K562 (cell line): ENCODE data around the gene CCDC78. TPM values are rescaled to one million over a fixed set of nuclear protein-coding genes. Genes with fewer than 3 reads are reported as not detected.

ENCODE experiments used
- HMGN3 ChIP-seq: IDR thresholded peaks from 2 replicates; pipeline ENCODE4 v1.6.1; 2011; ENCODE audit warnings: borderline replicate concordance, low read depth, mild to moderate bottlenecking, mixed read lengths, low read length; ENCODE audit not compliant: insufficient read length; ENCODE audit errors: extremely low read depth
- JUN ChIP-seq, 2 experiments: sonication (generic) in 1 of 2; formaldehyde crosslinking in 1 of 2; IDR thresholded peaks; 2 replicates each; pipeline versions ENCODE4 v1.6.1 to v1.8.0; 2012 to 2022; ENCODE audit warnings: borderline replicate concordance in 2 of 2, mild to moderate bottlenecking in 2 of 2, improper control_type of control experiment in 1 of 2, low read depth in 1 of 2, low read length in 1 of 2, missing genetic modification reagents in 1 of 2
- KDM4B ChIP-seq, 2 experiments: fragments of 450-650 bp in 1 of 2; sonication (generic) in 1 of 2; IDR thresholded peaks; 2 replicates each; pipeline ENCODE4 v1.6.1; 2016 to 2017; ENCODE audit warnings: borderline replicate concordance in 2 of 2, antibody characterized with exemption in 1 of 2, low read depth in 1 of 2, mild to moderate bottlenecking in 1 of 2
- MAFF ChIP-seq: IDR thresholded peaks from 2 replicates; pipeline ENCODE4 v1.6.1; 2012; ENCODE audit warnings: low read length, improper control_type of control experiment
- NFIX ChIP-seq: fragments of 250-450 bp; sonication (Bioruptor Pico); IDR thresholded peaks from 2 replicates; pipeline ENCODE4 v1.4.0; 2020; ENCODE audit warnings: low read depth, mild to moderate bottlenecking, moderate library complexity
- NR1H2 ChIP-seq: sonication (generic); formaldehyde crosslinking; IDR thresholded peaks from 2 replicates; pipeline ENCODE4 v1.4.0; 2020; ENCODE audit warnings: mild to moderate bottlenecking, missing genetic modification reagents
- NR2C1 ChIP-seq, 2 experiments: fragments of 450-650 bp; IDR thresholded peaks; 2 replicates each; pipeline ENCODE4 v1.6.1; 2017; ENCODE audit warnings: mild to moderate bottlenecking in 2 of 2, antibody characterized with exemption in 1 of 2, inconsistent platforms in 1 of 2, missing compliant biosample characterization in 1 of 2, missing genetic modification characterization in 1 of 2
- NR2C2 ChIP-seq, 2 experiments: fragments of 200-800 bp in 1 of 2; sonication (Bioruptor generic) in 1 of 2; sonication (generic) in 1 of 2; formaldehyde crosslinking in 1 of 2; IDR thresholded peaks; 2 replicates each; pipeline versions ENCODE4 v1.6.1 to v1.8.0; 2016 to 2022; ENCODE audit warnings: mild to moderate bottlenecking in 1 of 2, missing compliant biosample characterization in 1 of 2, missing genetic modification characterization in 1 of 2, missing genetic modification reagents in 1 of 2
- NR2F6 ChIP-seq: fragments of 450-650 bp; formaldehyde crosslinking; IDR thresholded peaks from 2 replicates; pipeline ENCODE4 v1.4.0; 2020; ENCODE audit warnings: mild to moderate bottlenecking
- PTBP1 ChIP-seq: fragments of 200-400 bp; formaldehyde crosslinking; IDR thresholded peaks from 2 replicates; pipeline ENCODE4 v1.6.1; 2017; ENCODE audit warnings: low read depth, low read length
- TEAD2 ChIP-seq: fragments of 450-650 bp; IDR thresholded peaks from 2 replicates; pipeline ENCODE4 v1.6.1; 2016; ENCODE audit warnings: missing genetic modification characterization, control low read depth, missing compliant biosample characterization
- ZC3H4 ChIP-seq: sonication (generic); formaldehyde crosslinking; IDR thresholded peaks from 2 replicates; pipeline ENCODE4 v1.9.0; 2021; ENCODE audit warnings: missing genetic modification reagents, borderline replicate concordance
- polyA plus RNA-seq, 8 experiments: library from polyadenylated mRNA; depleted of rRNA in 4 of 8; stranded (reverse) in 5 of 8; unstranded in 3 of 8; fragments of >200 nt; fragmentation: Nextera tagmentation in 2 of 8; fragmentation: Illumina TruSeq in 1 of 8; extraction: Ambion mirVana in 2 of 8; extraction: Trizol in 1 of 8; gene quantifications; 2 replicates each; pipeline versions ENCODE4 v1.2.1 to v1.2.3, GENCODE V29; 2011 to 2014; ENCODE audit warnings: inconsistent platforms in 1 of 8, missing spikeins in 1 of 8
- total RNA-seq, 7 experiments: library from RNA; depleted of rRNA in 6 of 7; stranded (reverse); fragments of >200 nt in 6 of 7; fragmentation: Illumina TruSeq in 2 of 7; extraction: Trizol in 2 of 7; gene quantifications; 2 replicates each; pipeline versions ENCODE4 v1.2.1 to v1.2.3, GENCODE V29; 2011 to 2021; ENCODE audit warnings: low replicate concordance in 1 of 7
- TF ChIP-seq, protein P1 (sequence below): fragments of 250-450 bp; sonication (Bioruptor Pico); IDR thresholded peaks from 2 replicates; pipeline ENCODE4 v1.9.0; 2021; ENCODE audit warnings: mild to moderate bottlenecking, inconsistent platforms

The CCDC78 gene
- total and polyA plus RNA-seq, 9 of the 15 experiments (the other 6 are each of a cell fraction or from before 2014, with no cell fraction given) = 0.24 to 17.7 (median 2.9) TPM

DNA sequence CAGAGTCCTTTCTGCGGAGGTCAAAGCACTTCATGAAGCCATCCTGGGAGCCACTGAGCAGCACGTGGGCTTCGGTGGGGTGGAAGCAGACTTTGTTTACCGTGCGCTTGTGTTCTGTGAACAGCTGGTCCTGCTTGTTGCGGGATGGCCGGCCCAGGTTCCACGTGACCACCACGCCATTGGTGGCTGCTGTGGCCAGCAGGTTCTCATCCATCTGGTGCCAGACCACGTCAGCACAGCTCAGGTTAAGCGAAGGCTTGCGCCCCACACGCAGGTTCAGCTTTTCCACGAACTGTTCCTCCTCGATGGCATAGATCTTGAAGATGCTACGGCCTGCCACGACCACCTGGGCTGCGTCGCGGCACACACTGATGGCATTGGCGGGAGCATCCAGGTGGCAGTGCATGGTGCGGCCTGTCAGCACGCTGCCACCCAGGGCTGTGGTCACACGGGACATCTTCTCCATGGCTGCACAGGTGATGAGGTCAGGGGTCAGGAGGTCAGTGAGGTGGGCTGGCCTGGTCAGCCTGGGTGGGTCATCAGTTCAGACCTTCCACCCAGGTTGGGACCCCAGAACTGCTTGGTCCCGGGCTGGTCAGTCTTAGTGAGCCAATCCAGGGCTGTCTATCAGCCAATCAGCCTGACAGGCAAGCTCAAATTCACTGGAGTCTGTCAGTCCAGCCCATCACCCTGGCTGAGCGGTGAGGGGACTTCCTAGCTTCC, 36.9 kb downstream of the CCDC78 start (continued):
- TF ChIP-seq NR2C1 (IDR thresholded peaks at IDR 0.05) (peak; percentile 45; the same call in 1 of the 2 replicates), NR2C1 (tag; IDR thresholded peaks at IDR 0.05) (peak; percentile 54), KDM4B (IDR thresholded peaks at IDR 0.05; ENCODE audit: borderline replicate concordance in 2 of 2, low read depth in 1 of 2) (no peak), TEAD2 (tag) (no peak), NR2F6 (CRISPR knock-in tag) (0 out of 2 replicates have a peak, but pooled peaks have one; percentile 44), ZC3H4 (0 out of 2 replicates have a peak, but pooled peaks have one; percentile 34), MAFF (no peak), NFIX (no peak), NR2C2 (CRISPR knock-in tag; IDR thresholded peaks at IDR 0.05) (no peak), NR2C2 (tag; IDR thresholded peaks at IDR 0.05) (0 out of 2 replicates have a peak, but pooled peaks have one; percentile 16), JUN (IDR thresholded peaks at IDR 0.05; ENCODE audit: borderline replicate concordance, low read depth, low read length) (no peak), JUN (CRISPR knock-in tag; IDR thresholded peaks at IDR 0.05; ENCODE audit: borderline replicate concordance) (peak; percentile 43; the same call in 1 of the 2 replicates), PTBP1 (no peak), NR1H2 (CRISPR knock-in tag) (no peak), HMGN3 (no peak)
- TF ChIP-seq, protein P1, sequence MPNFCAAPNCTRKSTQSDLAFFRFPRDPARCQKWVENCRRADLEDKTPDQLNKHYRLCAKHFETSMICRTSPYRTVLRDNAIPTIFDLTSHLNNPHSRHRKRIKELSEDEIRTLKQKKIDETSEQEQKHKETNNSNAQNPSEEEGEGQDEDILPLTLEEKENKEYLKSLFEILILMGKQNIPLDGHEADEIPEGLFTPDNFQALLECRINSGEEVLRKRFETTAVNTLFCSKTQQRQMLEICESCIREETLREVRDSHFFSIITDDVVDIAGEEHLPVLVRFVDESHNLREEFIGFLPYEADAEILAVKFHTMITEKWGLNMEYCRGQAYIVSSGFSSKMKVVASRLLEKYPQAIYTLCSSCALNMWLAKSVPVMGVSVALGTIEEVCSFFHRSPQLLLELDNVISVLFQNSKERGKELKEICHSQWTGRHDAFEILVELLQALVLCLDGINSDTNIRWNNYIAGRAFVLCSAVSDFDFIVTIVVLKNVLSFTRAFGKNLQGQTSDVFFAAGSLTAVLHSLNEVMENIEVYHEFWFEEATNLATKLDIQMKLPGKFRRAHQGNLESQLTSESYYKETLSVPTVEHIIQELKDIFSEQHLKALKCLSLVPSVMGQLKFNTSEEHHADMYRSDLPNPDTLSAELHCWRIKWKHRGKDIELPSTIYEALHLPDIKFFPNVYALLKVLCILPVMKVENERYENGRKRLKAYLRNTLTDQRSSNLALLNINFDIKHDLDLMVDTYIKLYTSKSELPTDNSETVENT (CRISPR knock-in tag) = no peak
